ENCODE measurements around the gene ARHGAP33.

The ARHGAP33 gene

DNA sequence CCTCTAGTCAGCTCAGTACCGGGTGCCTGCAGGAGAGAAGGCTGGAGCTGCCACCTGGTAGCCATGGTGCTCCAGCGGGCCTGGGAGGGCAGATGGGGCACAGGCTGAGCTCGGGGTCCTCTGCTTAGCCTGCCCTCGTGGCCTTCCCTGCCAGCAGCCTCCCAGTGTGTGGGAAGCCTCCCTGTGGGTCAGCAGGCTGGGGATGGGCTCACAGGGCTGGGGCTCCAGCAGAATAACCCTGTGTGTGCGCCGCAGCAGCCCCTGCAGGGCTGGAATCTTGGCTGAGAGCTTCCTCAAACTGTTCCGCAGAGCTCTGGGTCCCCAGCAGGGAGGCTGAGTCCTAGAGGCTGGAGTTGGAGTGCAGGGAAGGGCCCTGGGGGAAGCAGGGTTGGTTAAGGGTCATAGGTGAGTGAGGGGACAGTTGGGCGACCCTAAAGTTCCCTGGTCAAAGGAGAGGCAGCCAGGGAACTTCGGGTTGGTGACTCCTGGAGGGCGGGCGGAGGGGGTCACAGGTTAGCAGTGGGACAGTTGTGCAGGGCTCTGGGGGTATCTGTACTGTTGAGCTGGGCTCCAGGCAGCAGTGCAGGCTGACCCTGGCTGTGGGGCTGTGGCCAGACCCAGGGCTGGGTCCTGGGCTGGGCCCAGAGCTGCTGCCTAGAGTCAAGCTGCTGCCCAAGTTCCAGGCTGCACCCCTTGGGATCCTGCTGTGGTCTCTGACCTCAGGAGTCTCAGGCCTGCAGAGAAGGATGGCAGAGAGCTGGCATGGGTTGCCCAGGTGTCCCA, 14.0 kb downstream of the ARHGAP33 start:
- TF ChIP-seq, protein P1, sequence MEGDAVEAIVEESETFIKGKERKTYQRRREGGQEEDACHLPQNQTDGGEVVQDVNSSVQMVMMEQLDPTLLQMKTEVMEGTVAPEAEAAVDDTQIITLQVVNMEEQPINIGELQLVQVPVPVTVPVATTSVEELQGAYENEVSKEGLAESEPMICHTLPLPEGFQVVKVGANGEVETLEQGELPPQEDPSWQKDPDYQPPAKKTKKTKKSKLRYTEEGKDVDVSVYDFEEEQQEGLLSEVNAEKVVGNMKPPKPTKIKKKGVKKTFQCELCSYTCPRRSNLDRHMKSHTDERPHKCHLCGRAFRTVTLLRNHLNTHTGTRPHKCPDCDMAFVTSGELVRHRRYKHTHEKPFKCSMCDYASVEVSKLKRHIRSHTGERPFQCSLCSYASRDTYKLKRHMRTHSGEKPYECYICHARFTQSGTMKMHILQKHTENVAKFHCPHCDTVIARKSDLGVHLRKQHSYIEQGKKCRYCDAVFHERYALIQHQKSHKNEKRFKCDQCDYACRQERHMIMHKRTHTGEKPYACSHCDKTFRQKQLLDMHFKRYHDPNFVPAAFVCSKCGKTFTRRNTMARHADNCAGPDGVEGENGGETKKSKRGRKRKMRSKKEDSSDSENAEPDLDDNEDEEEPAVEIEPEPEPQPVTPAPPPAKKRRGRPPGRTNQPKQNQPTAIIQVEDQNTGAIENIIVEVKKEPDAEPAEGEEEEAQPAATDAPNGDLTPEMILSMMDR (IDR thresholded peaks at IDR 0.05; ENCODE audit: borderline replicate concordance, control extremely low read depth, extremely low read depth, insufficient read depth, missing control alignments): no peak
- DNase-seq (ENCODE audit: low spot score): no peak

DNA sequence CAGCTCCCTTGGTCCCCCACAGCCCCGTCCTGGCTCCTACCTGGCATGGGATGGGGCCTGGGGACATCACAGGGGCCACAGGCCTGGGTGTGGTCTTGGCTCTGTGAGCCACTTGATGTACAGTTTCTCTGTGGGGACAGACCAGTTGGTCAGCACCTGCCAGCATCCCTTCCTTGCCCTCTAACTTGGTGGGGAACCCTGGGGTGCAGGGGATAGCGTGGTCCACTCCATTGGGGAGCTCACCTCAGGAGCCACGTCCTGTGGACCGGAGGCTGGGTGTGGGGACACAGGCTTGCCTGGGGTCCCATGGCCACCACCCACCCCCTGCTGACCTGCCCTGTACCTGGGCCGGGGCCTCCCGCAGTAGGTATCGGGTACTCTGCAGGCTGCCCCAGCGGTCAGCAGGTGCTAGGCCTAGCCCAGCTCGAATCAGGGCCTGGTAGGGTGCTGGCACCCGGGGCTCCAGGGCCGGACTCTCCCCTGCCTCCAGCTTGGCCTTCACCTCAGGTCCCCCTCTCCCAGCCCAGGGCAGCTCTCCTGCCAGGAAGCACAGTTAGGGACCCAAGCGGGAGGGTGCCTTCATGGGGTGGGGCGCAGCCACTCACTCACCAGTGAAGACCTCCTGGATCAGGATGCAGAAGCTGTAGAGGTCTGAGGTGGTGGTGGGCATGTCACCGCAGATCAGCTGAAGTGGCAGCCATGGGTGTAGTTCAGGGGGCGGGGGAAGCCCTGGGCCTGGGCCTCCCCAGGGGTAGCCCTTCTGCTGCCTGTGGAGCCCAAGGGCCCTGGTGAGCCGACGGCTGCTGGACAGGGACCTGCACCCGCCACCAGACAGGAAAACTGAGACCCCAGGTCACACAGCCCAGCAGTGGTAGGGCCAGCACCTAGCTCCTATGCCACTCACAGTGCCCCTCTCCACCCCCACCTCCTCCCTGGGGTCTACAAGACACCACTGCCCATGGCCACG, 14.9 kb downstream of the ARHGAP33 start:
- no peak for DNase-seq (ENCODE audit: low spot score)
- in situ Hi-C loops (cut with MboI; ENCODE audit: low sequenced_read_pairs, unreplicated experiment): no loop called here
- TF ChIP-seq, protein P1 (IDR thresholded peaks at IDR 0.05; ENCODE audit: borderline replicate concordance, control extremely low read depth, extremely low read depth, insufficient read depth, missing control alignments): no peak

More for the DNA sequence above, 14.0 kb downstream of the ARHGAP33 start:
- in situ Hi-C loops (cut with MboI; ENCODE audit: low sequenced_read_pairs, unreplicated experiment): no loop called here

DNA sequence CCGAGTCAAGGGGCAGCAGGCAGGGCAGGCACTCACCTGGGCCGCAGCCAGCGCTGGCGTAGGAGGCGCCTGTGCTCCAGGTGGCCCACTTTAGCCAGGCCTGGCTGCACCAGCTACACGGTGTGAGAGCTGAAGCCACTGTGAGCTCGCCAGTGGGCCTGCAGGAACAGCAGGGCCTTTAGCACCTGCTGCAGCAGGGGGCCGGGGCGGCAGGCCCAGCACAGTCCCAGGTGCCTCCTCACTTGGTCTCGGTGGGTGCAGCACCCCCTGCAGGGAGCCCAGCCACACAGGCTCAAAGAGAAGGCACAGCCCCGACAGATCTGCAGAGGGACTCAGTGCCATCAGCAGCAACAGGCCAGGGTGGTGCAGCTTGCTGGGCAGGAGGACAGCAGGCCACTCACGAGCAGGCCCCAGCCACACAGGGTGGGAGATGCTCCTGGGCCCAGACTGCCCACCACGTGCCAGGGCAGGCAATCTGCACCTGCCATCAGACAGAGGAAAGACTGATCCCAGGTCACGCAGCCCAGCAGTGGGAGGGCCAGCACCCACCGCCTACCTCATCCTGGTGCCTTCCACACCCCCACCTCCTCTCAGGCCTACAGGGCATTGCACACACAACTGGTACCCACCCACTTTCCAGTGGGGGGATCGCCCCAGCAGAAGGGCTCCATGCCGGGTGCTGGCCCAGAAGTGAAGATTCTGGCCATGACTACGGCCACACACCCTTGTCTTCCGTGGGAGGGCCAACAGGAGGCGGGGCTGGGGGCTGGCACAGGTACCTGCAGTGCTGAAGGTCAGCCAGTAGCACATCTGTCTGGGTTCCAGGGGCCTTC, 15.8 kb downstream of the ARHGAP33 start:
- no peak for DNase-seq (ENCODE audit: low spot score)
- in situ Hi-C loops (cut with MboI; ENCODE audit: low sequenced_read_pairs, unreplicated experiment): no loop called here
- TF ChIP-seq, protein P1 (IDR thresholded peaks at IDR 0.05; ENCODE audit: borderline replicate concordance, control extremely low read depth, extremely low read depth, insufficient read depth, missing control alignments): no peak

DNA sequence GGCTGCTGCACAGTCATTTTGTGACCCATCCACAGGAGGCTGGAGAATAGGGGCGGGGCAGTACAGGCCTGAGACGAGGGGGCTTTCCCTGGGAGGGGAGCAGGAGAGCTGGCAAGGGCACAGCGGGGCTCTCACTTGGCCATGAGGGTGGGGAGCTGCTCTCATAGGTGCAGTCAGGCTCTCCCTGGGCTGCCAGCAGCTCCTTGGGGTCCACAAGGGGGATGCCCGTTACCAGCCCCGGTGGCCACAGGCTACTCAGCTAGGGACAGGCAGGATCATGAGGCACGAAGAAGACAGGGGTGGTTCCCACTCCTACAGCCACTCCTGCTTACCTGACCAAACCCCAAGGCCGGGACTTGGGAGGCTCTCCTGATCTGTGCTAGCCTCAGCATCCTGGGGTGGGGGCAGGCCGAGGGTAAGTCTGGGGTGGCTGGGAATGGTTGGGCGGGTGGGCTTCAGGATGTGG, 16.5 kb downstream of the ARHGAP33 start:
- DNase-seq (ENCODE audit: low spot score): no peak
- TF ChIP-seq, protein P1 (IDR thresholded peaks at IDR 0.05; ENCODE audit: borderline replicate concordance, control extremely low read depth, extremely low read depth, insufficient read depth, missing control alignments): no peak
- in situ Hi-C loops (cut with MboI; ENCODE audit: low sequenced_read_pairs, unreplicated experiment): no loop called here

DNA sequence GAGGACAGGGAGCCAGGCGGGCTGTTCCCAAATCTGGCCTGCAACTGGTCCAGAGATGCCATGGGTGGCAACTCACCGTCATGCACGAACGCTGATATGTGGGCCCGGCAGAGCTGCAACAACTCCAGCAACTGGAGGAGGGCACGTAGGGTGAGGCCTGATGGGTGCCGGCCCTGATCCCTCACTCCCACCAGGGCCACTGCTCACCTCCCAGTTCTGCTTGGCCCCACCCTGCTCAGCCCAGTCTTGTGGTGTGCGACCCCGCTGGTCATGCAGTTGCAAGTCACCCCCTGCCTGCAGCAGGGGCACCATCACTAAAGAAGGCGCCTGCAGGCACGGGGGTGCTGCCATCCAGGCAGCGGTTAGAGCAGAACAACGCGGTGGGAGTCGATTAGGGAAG, 16.9 kb downstream of the ARHGAP33 start:
- in situ Hi-C loops (cut with MboI; ENCODE audit: low sequenced_read_pairs, unreplicated experiment): no loop called here
- TF ChIP-seq, protein P1 (IDR thresholded peaks at IDR 0.05; ENCODE audit: borderline replicate concordance, control extremely low read depth, extremely low read depth, insufficient read depth, missing control alignments): no peak
- DNase-seq (ENCODE audit: low spot score): no peak

DNA sequence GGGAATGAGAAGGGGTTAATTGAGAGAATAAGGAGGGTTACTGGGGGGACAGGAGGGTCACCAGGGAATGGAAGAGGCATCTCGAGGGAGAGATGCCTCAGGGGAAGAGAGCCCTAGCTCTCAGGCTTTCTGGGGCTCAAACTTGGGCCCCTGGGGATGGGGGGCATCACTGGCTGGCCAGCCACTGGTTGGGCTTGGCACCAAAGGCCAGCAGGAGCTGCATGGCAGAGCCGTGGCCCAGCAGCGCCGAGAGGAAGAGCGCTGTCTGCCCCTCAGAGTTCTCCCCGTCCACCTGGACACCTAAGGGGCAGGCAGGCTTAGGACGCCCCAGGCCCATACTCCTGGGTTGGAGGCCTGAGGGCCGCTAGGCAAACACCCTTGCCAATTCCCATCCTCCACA, 17.5 kb downstream of the ARHGAP33 start:
- TF ChIP-seq, protein P1 (IDR thresholded peaks at IDR 0.05; ENCODE audit: borderline replicate concordance, control extremely low read depth, extremely low read depth, insufficient read depth, missing control alignments): no peak
- in situ Hi-C loops (cut with MboI; ENCODE audit: low sequenced_read_pairs, unreplicated experiment): no loop called here
- DNase-seq (ENCODE audit: low spot score): no peak

Data from GM13976 (cell line).